ENCODE measurements around the gene MEF2D.

- TF ChIP-seq CTCF (IDR thresholded peaks at IDR 0.05): no peak
- TF ChIP-seq POLR2A (IDR thresholded peaks at IDR 0.05): no peak
Measured at GRCh38 chr1:156486421-156487344, 13.9 kb downstream of the MEF2D start.
